HFF-Myc (cell line): Measurements from ENCODE around the gene PTBP3.
"Not testable (repeated sequence)": the region's sequence is repeated elsewhere in the genome, so short reads cannot be mapped to it uniquely, and the experiment has no call there.

Experiments used
- DNase-seq: peaks from one replicate; pipeline ENCODE4 v3.0.0-alpha.2; 2011; ENCODE audit warnings: low read depth; ENCODE audit errors: extremely low read depth
- H3K4me3 ChIP-seq: replicated peaks from 2 replicates; pipeline ENCODE4 v1.5.1; 2011; ENCODE audit warnings: low read depth, mild to moderate bottlenecking, control low read depth, low read length
- TF ChIP-seq, protein P1 (sequence below): IDR thresholded peaks from 2 replicates; pipeline ENCODE4 v1.5.1; 2012; ENCODE audit warnings: mild to moderate bottlenecking, low read depth, low read length, control low read depth; ENCODE audit errors: missing control alignments

The PTBP3 gene

GRCh38 chr9:112280904-112281303, 52.5 kb downstream of the PTBP3 start:
- H3K4me3 ChIP-seq, result no peak overlapping the region
- TF ChIP-seq, protein P1, sequence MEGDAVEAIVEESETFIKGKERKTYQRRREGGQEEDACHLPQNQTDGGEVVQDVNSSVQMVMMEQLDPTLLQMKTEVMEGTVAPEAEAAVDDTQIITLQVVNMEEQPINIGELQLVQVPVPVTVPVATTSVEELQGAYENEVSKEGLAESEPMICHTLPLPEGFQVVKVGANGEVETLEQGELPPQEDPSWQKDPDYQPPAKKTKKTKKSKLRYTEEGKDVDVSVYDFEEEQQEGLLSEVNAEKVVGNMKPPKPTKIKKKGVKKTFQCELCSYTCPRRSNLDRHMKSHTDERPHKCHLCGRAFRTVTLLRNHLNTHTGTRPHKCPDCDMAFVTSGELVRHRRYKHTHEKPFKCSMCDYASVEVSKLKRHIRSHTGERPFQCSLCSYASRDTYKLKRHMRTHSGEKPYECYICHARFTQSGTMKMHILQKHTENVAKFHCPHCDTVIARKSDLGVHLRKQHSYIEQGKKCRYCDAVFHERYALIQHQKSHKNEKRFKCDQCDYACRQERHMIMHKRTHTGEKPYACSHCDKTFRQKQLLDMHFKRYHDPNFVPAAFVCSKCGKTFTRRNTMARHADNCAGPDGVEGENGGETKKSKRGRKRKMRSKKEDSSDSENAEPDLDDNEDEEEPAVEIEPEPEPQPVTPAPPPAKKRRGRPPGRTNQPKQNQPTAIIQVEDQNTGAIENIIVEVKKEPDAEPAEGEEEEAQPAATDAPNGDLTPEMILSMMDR, result no peak
- DNase-seq, result no peak

DNA sequence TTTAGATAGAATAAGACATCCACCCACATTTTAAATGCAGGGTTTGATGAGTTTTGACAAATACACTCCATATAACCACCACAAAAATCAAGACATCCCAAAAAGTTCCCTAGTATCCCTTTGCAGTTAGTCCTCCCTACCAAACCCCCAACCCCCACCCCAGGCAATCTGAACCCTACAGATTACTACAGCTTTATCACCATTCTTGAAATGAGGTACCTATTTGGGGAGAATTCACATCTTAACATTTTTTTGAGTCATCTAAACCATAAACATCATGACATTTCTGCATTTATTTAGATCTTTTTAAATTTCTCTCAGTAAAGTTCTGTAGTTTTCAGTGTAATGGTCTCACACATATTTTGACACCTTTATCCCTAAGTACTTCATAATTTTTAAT, 53.9 kb downstream of the PTBP3 start:
- no peak for DNase-seq
- TF ChIP-seq, protein P1, result no peak

GRCh38 chr9:112278152-112278551, 55.3 kb downstream of the PTBP3 start:
- H3K4me3 ChIP-seq, result no peak overlapping the region
- DNase-seq, result no peak
- TF ChIP-seq, protein P1, result no peak

More for the DNA sequence above, 53.9 kb downstream of the PTBP3 start:
- H3K4me3 ChIP-seq, result no peak overlapping the region

- no peak overlapping the region for H3K4me3 ChIP-seq
- TF ChIP-seq, protein P1, result no peak
- DNase-seq, result no peak
These were observed 58.8 kb downstream of the PTBP3 start for GRCh38 chr9:112274600-112274999.

GRCh38 chr9:112273876-112274275, 59.5 kb downstream of the PTBP3 start:
- DNase-seq, result no peak
- no peak overlapping the region for H3K4me3 ChIP-seq
- TF ChIP-seq, protein P1, result no peak

DNA sequence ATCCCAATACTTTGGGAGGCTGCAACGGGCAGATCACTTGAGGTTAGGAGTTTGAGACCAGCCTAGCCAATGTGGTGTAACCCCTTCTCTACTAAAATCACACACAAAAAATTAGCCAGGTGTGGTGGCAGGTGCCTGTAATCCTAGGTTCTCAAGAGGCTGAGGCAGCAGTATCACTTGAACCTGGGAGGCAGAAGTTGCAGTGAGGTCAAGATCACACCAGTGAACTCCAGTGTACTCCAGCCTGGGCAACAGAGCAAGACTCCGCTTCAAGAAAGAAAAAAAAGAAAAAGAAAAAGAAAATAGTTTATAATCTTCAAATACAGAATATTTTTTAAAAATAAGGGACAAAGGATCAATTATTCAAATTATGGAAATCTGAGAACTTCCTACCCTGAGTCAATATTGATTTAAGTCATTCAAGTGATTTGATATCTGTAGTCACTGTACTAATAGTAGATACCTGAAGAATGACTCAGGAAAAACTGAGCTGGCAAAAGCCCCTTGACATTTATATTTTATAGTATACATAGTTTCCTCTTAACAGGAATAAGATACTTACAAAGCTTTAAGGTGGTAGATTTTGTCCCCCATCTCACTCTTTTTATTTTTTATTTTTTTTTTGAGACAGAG, 61.8 kb downstream of the PTBP3 start:
- no peak overlapping the region for H3K4me3 ChIP-seq
- no peak for DNase-seq
- TF ChIP-seq, protein P1, result no peak

DNA sequence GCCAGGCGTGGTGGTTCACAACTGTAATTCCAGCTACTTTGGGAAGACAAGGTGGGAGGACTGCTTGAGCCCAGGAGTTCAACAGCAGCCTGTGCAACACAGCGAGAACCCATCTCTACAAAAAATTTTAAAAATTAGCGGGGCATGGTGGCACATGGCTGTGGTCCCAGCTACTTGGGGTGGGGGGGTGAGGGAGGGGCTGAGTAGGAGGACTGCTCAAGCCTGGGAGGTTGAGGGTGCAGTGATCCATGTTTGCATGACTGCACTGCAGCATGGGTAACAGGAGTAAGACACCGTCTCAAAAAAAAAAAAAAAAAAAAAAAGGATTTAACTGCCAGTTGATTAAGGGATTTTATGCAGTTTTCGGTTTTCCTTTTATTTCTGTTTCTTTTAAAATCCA, 65.0 kb downstream of the PTBP3 start:
- TF ChIP-seq, protein P1, result no peak
- no peak for DNase-seq
- H3K4me3 ChIP-seq, result no peak overlapping the region

- not testable (repeated sequence) for DNase-seq, H3K4me3 ChIP-seq
These were observed 66.3 kb downstream of the PTBP3 start for GRCh38 chr9:112267086-112267485.
